ENCODE data around the gene CLRN3. TPM values are rescaled to one million over a fixed set of nuclear protein-coding genes. Genes with fewer than 3 reads are reported as not detected.

CLRN3 gene
- total RNA-seq, 4 donors from 2014 or later: not detected

- no peak overlapping the region for H3K4me3 ChIP-seq
- no peaks in the 10 kb centered on the region for H3K27me3 ChIP-seq
- no peak overlapping the region for H3K27ac ChIP-seq
- H3K9me3 ChIP-seq: peaks cover 8% of the 10 kb centered on the region
- TF ChIP-seq EP300 (IDR thresholded peaks at IDR 0.05): no peak
- TF ChIP-seq POLR2A (IDR thresholded peaks at IDR 0.05): no peak
- TF ChIP-seq POLR2AphosphoS5 (IDR thresholded peaks at IDR 0.05): no peak
- TF ChIP-seq CTCF (IDR thresholded peaks at IDR 0.05): no peak
- no peaks in the 10 kb centered on the region for H3K36me3 ChIP-seq
- H3K4me1 ChIP-seq: peaks cover 11% of the 10 kb centered on the region
- DNase-seq (ENCODE audit: low spot score in 2 of 2): no peak
Observed at GRCh38 chr10:127869329-127869728, 23.4 kb downstream of the CLRN3 start.

GRCh38 chr10:127867805-127868204 lies 24.9 kb downstream of the CLRN3 start:
- no peak overlapping the region for H3K27ac ChIP-seq
- H3K4me1 ChIP-seq: peaks cover 11% of the 10 kb centered on the region
- no peaks in the 10 kb centered on the region for H3K36me3 ChIP-seq
- DNase-seq (ENCODE audit: low spot score in 2 of 2): no peak
- H3K27me3 ChIP-seq: no peaks in the 10 kb centered on the region
- 76% methylated on average over 1 of the region's 1 CpG for WGBS
- TF ChIP-seq POLR2AphosphoS5 (IDR thresholded peaks at IDR 0.05): no peak
- TF ChIP-seq POLR2A (IDR thresholded peaks at IDR 0.05): no peak
- TF ChIP-seq CTCF (IDR thresholded peaks at IDR 0.05): no peak
- TF ChIP-seq EP300 (IDR thresholded peaks at IDR 0.05): no peak
- peaks cover 8% of the 10 kb centered on the region for H3K9me3 ChIP-seq
- H3K4me3 ChIP-seq: no peak overlapping the region

DNA sequence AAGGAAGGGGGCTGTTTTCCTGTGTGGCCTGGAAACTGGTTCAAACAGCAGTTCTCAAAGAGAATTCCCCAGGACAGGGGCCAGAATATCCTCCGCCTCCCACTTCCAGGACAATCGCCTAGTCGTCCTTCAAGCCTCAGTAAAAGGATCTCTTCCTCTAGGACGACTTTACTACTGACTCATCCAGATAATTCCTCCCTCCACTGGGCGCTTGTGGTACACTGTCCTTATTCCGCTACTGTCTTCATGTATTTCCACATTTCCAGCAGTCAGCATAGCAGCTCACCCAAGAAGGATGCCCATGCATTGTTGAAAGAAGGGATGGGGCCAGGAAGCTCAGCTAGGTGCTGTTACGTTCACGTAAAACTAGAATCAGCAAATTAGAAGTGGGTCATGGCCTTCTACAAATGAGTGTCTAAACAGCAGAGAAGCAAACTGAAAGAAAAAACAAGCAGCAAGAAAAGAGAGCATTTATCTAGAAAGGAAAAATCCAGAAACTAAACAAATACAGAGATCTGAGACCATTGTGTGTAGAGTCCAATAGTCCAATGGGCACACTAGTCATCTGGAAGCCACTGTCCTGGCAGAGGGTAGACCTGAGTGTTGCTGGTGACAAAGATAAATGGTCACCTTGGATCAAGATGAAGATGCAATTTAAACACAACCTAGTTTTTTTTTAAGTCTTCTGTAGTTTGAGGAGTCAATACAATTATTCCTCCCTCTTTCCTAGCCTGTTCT lies 26.3 kb downstream of the CLRN3 start:
- no peaks in the 10 kb centered on the region for H3K4me1 ChIP-seq
- TF ChIP-seq POLR2A (IDR thresholded peaks at IDR 0.05) (no peak), CTCF (IDR thresholded peaks at IDR 0.05) (no peak), POLR2AphosphoS5 (IDR thresholded peaks at IDR 0.05) (no peak), EP300 (IDR thresholded peaks at IDR 0.05) (no peak)
- H3K9me3 ChIP-seq: peaks cover 8% of the 10 kb centered on the region
- no peak overlapping the region for H3K27ac ChIP-seq
- DNase-seq (ENCODE audit: low spot score in 2 of 2): no peak
- H3K36me3 ChIP-seq: no peaks in the 10 kb centered on the region
- 84% methylated on average over 8 of the region's 8 CpGs for whole genome bisulfite sequencing
- no peak overlapping the region for H3K4me3 ChIP-seq
- H3K27me3 ChIP-seq: no peaks in the 10 kb centered on the region

DNA sequence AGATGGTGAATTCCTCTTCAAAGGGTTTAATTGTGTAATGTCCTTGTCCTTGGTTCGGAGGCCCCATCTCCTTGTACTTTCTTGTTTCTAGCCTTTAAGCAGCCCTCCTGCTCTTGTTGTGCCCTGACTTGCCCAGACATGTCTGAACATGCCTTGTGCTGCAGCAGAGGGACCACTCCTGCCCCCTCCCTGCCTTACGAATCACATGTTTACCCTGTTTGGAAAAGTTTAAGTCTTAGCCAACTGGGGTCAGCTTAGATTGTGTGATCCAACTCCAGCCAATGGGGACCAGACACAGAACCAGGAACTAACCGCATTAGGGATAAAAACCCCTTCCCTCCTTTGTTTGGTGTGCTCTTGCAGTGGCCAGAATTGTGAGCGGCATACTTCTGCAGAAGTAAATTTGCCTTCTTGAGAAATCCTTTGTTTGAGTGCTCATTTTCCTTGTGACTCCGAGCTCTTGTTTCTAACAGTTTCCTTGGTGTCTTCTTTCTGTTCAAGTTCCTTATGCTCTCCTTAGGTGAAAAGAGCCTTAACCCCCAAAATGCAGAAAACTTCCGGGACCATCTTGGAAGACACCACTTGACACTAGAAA lies 29.4 kb downstream of the CLRN3 start:
- Histone ChIP-seq H3K4me3 (no peak overlapping the region), H3K4me1 (no peaks in the 10 kb centered on the region), H3K27ac (no peak overlapping the region), H3K9me3 (no peaks in the 10 kb centered on the region), H3K27me3 (no peaks in the 10 kb centered on the region), H3K36me3 (no peaks in the 10 kb centered on the region)
- WGBS: 85% methylated on average over 6 of the region's 6 CpGs
- no peak for TF ChIP-seq CTCF (IDR thresholded peaks at IDR 0.05)
- TF ChIP-seq EP300 (IDR thresholded peaks at IDR 0.05): no peak
- TF ChIP-seq POLR2AphosphoS5 (IDR thresholded peaks at IDR 0.05): no peak
- no peak for TF ChIP-seq POLR2A (IDR thresholded peaks at IDR 0.05)
- DNase-seq (ENCODE audit: low spot score in 2 of 2): no peak

DNA sequence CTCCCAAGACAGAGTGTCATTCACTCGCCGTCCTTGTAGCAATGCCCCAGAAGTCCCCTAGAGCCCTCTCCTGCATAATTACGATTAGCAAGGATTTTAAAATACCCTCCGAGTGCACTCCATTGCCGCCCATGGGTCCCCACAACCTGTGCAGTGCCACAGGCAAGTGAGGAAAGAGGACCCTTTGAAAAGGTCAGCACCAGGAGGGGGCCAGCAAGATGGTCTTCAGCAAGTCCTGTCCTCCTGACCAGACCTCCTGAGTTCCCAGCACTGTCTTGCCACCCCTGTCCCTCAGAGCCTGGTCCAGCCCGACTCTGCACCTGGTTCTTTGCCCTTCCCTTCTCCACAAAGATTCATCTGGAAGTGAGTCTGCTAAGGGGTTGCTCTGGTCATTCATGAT lies 32.1 kb downstream of the CLRN3 start:
- Histone ChIP-seq H3K36me3 (no peaks in the 10 kb centered on the region), H3K27ac (no peak overlapping the region), H3K27me3 (no peaks in the 10 kb centered on the region), H3K4me1 (no peaks in the 10 kb centered on the region), H3K4me3 (no peak overlapping the region), H3K9me3 (no peaks in the 10 kb centered on the region)
- TF ChIP-seq CTCF (IDR thresholded peaks at IDR 0.05): no peak
- no peak for TF ChIP-seq EP300 (IDR thresholded peaks at IDR 0.05)
- no peak for TF ChIP-seq POLR2A (IDR thresholded peaks at IDR 0.05)
- TF ChIP-seq POLR2AphosphoS5 (IDR thresholded peaks at IDR 0.05): no peak
- no peak for DNase-seq (ENCODE audit: low spot score in 2 of 2)
- WGBS: 96% methylated on average over 6 of the region's 6 CpGs
